DND-41 (cell line): ENCODE data around the gene TRIM9.

Experiments used
- EZH2 ChIP-seq: IDR thresholded peaks from 3 replicates; pipeline ENCODE4 v1.6.1; 2012; ENCODE audit warnings: borderline replicate concordance, low read depth, mild to moderate bottlenecking, moderate library complexity, low read length, inconsistent platforms; ENCODE audit not compliant: severe bottlenecking
- TF ChIP-seq, protein P1 (sequence below): IDR thresholded peaks from 2 replicates; pipeline ENCODE4 v1.5.1; 2012; ENCODE audit warnings: borderline replicate concordance, low read length, moderate library complexity, mild to moderate bottlenecking; ENCODE audit not compliant: poor library complexity, severe bottlenecking; ENCODE audit errors: extremely low read depth

DNA sequence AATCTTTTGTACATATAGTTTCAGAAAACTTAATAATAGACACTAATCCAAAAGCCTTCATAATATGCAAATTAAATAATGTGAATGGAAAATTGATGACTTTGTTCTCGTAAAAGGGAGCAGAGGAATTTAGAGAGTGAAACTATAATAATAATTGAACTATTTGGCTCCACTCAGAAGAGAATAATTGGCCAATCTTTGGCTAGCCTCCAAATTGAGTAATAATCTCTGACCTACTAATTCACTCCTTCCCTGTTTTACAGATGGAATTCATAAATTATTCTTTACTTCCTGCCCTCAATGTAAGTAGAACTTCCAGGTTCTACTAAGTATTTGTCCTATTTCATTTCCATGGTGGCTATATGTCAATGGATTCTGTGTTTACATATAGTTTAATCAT lies 15.8 kb downstream of the TRIM9 start:
- TF ChIP-seq, protein P1, sequence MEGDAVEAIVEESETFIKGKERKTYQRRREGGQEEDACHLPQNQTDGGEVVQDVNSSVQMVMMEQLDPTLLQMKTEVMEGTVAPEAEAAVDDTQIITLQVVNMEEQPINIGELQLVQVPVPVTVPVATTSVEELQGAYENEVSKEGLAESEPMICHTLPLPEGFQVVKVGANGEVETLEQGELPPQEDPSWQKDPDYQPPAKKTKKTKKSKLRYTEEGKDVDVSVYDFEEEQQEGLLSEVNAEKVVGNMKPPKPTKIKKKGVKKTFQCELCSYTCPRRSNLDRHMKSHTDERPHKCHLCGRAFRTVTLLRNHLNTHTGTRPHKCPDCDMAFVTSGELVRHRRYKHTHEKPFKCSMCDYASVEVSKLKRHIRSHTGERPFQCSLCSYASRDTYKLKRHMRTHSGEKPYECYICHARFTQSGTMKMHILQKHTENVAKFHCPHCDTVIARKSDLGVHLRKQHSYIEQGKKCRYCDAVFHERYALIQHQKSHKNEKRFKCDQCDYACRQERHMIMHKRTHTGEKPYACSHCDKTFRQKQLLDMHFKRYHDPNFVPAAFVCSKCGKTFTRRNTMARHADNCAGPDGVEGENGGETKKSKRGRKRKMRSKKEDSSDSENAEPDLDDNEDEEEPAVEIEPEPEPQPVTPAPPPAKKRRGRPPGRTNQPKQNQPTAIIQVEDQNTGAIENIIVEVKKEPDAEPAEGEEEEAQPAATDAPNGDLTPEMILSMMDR, result no peak
- TF ChIP-seq EZH2, result no peak
